Neuronal stem cell (in vitro differentiated cells): ENCODE measurements around the gene OR2D2.

Experiments
- DNase-seq: peaks from one replicate; pipeline ENCODE4 v3.0.0-alpha.2; 2013; ENCODE audit warnings: low spot score
- H2AFZ ChIP-seq: one replicate; pipeline ENCODE4 v1.6.1; 2013; ENCODE audit warnings: mild to moderate bottlenecking, low read length, inconsistent platforms
- H2AK5ac ChIP-seq: 2 replicates; pipeline ENCODE4 v1.6.1; 2013; ENCODE audit warnings: low read depth, mild to moderate bottlenecking, inconsistent platforms, low read length, moderate library complexity, mixed read lengths
- H2BK120ac ChIP-seq: 2 replicates; pipeline ENCODE4 v1.6.1; 2013; ENCODE audit warnings: low read depth, mild to moderate bottlenecking, inconsistent platforms, low read length, moderate library complexity, mixed read lengths
- H2BK12ac ChIP-seq: one replicate; pipeline ENCODE4 v1.6.1; 2013; ENCODE audit warnings: low read length, inconsistent platforms
- H2BK15ac ChIP-seq: 2 replicates; pipeline ENCODE4 v1.6.1; 2013; ENCODE audit warnings: mild to moderate bottlenecking, low read length, inconsistent platforms, mixed read lengths
- H2BK5ac ChIP-seq: one replicate; pipeline ENCODE4 v1.6.1; 2013; ENCODE audit warnings: inconsistent platforms, mild to moderate bottlenecking, low read length, moderate library complexity
- H3K14ac ChIP-seq: one replicate; pipeline ENCODE4 v1.6.1; 2013; ENCODE audit warnings: low read length, inconsistent platforms
- H3K18ac ChIP-seq: 2 replicates; pipeline ENCODE4 v1.6.1; 2013; ENCODE audit warnings: low read length, inconsistent platforms
- H3K23ac ChIP-seq: 2 replicates; pipeline ENCODE4 v1.6.1; 2013; ENCODE audit warnings: low read depth, mild to moderate bottlenecking, mixed read lengths, low read length, inconsistent platforms; ENCODE audit not compliant: poor library complexity
- H3K27ac ChIP-seq: replicated peaks from 3 replicates; pipeline ENCODE4 v1.5.1; 2013; ENCODE audit warnings: low read length, inconsistent platforms
- H3K27me3 ChIP-seq, 3 experiments: 2 replicates each; pipeline ENCODE4 v1.6.1; 2013; ENCODE audit warnings: low read length in 3 of 3, mild to moderate bottlenecking in 2 of 3, inconsistent platforms in 1 of 3, low read depth in 1 of 3, mixed read lengths in 1 of 3, moderate library complexity in 1 of 3; ENCODE audit not compliant: control insufficient read depth in 3 of 3, insufficient read depth in 3 of 3
- H3K36me3 ChIP-seq, 2 donors: replicated peaks in 1 of 2; 2 replicates each; pipeline ENCODE4 v1.6.1; 2013; ENCODE audit warnings: low read length in 2 of 2; ENCODE audit not compliant: control insufficient read depth in 2 of 2, insufficient read depth in 2 of 2
- H3K4ac ChIP-seq: 2 replicates; pipeline ENCODE4 v1.6.1; 2013; ENCODE audit warnings: inconsistent platforms, mild to moderate bottlenecking, low read length, moderate library complexity
- H3K4me1 ChIP-seq, 2 donors: 1 replicate in 1 of 2; 2 replicates in 1 of 2; pipeline ENCODE4 v1.6.1; 2013; ENCODE audit warnings: low read length in 2 of 2, low read depth in 1 of 2; ENCODE audit not compliant: control insufficient read depth in 2 of 2, insufficient read depth in 1 of 2
- H3K4me2 ChIP-seq: one replicate; pipeline ENCODE4 v1.6.1; 2013; ENCODE audit warnings: mild to moderate bottlenecking, low read length, inconsistent platforms; ENCODE audit not compliant: insufficient read depth, poor library complexity, severe bottlenecking
- H3K4me3 ChIP-seq, 2 donors: 2 replicates each; pipeline ENCODE4 v1.5.1; 2013; ENCODE audit warnings: low read length in 2 of 2, mild to moderate bottlenecking in 2 of 2, inconsistent platforms in 1 of 2, moderate library complexity in 1 of 2
- H3K79me1 ChIP-seq: one replicate; pipeline ENCODE4 v1.6.1; 2013; ENCODE audit warnings: low read depth, mild to moderate bottlenecking, inconsistent platforms, low read length, moderate library complexity
- H3K9ac ChIP-seq: one replicate; pipeline ENCODE4 v1.6.1; 2013; ENCODE audit warnings: mild to moderate bottlenecking, low read depth, low read length, inconsistent platforms; ENCODE audit not compliant: poor library complexity
- H3K9me3 ChIP-seq, 2 donors: replicated peaks in 1 of 2; 2 replicates each; pipeline versions ENCODE3 to v1.6.1; 2013; ENCODE audit warnings: low read length in 2 of 2, mild to moderate bottlenecking in 2 of 2, inconsistent platforms in 1 of 2, low read depth in 1 of 2, mixed read lengths in 1 of 2, moderate library complexity in 1 of 2; ENCODE audit not compliant: control insufficient read depth in 2 of 2, insufficient read depth in 1 of 2
- H4K8ac ChIP-seq: one replicate; pipeline ENCODE4 v1.6.1; 2013; ENCODE audit warnings: low read depth, mild to moderate bottlenecking, inconsistent platforms, low read length, moderate library complexity
- H4K91ac ChIP-seq: one replicate; pipeline ENCODE4 v1.6.1; 2013; ENCODE audit warnings: low read length, low read depth, mild to moderate bottlenecking, inconsistent platforms; ENCODE audit not compliant: poor library complexity
- whole genome bisulfite sequencing, 2 donors: extraction: QIAGEN DNeasy Blood & Tissue Kit; methylation state at CpG; one replicate each; pipeline ENCODE4 v1.1.7; 2013; ENCODE audit warnings: missing lambda C conversion rate in 2 of 2, mixed read lengths in 1 of 2; ENCODE audit not compliant: insufficient read length in 2 of 2, insufficient replicate concordance in 1 of 2; ENCODE audit errors: extremely low coverage in 2 of 2; 5-methylcytosine and 5-hydroxymethylcytosine counted together

Gene OR2D2

DNA sequence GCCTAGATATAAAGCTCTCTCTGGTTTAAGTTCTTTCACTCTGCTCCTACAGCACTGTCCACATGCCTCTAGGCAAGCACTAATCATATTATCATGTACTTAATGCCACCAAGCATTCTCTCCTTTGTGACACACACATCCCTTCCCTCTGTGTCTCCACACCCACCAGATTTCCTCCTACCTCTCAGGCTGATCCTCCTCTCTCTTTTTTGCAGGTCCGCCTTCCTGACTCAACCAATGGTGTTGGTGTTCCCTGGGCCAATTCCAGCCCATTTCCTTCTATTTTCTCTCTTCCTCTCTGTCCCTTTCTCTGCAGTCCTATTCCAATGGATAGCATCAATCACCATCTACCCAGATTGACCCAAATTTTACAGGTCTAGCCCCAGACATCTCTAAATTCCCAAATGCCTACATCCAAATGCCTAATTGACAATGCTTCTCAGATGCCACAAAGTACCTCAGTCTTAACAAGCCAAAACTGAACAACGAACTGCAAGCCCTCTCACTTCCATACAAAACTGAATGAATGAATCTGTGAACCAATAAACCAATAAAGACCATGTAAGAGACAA is 33.4 kb upstream of the OR2D2 start:
- peak overlapping the region; percentile 71 for H3K4me2 ChIP-seq
- no peak overlapping the region for H3K4ac ChIP-seq
- peaks cover 0 to 8% of the 10 kb centered on the region in 2 donors for H3K36me3 ChIP-seq
- no peak overlapping the region for H2BK12ac ChIP-seq
- H3K14ac ChIP-seq, result no peak overlapping the region
- DNase-seq, result no peak
- no peak overlapping the region for H4K91ac ChIP-seq
- peaks cover 2% of the 10 kb centered on the region for H3K79me1 ChIP-seq
- no CpG with 5 or more reads among the region's 2 CpGs for WGBS, 2 donors
- H3K23ac ChIP-seq, result no peak overlapping the region
- H3K27ac ChIP-seq, result peak overlapping the region; percentile 12
- no peaks in the 10 kb centered on the region for H3K27me3 ChIP-seq
- H2AK5ac ChIP-seq, result no peak overlapping the region
- no peak overlapping the region for H2BK120ac ChIP-seq
- no peak overlapping the region for H3K9ac ChIP-seq
- H3K18ac ChIP-seq, result no peak overlapping the region
- H4K8ac ChIP-seq, result no peak overlapping the region
- H2BK5ac ChIP-seq, result no peak overlapping the region
- H2AFZ ChIP-seq, result peak overlapping the region; percentile 96
- H3K4me1 ChIP-seq, result peaks cover 0 to 11% of the 10 kb centered on the region in 2 donors
- H3K4me3 ChIP-seq, result peak overlapping the region; percentile 87 to 90
- H2BK15ac ChIP-seq, result no peak overlapping the region
- no peaks in the 10 kb centered on the region for H3K9me3 ChIP-seq

DNA sequence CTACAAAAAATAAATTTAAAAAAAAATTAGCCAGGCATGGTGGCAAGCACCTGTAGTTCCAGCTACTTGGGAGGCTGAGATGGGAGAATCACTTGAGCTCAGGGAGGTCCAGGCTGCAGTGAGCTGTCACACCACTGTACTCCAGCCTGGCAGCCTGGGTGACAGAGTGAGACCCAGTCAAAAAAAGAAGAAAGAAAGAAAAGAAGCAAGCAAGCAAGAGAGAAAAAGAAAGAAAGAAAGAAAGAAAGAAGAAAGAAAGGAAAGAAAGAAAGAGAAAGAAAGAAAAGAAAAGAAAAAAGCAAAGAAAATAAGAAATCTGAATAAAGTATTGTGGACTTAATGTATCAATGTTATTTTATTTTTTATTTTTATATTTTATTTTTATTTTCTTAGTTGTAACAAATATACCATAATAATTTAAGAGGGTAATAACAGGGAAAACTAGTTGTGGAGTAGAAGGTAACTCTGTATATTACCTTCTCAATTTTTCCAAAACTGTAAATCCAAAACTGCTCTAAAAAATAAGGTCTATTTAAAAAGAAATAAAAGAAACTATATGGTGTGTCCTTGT is 32.8 kb upstream of the OR2D2 start:
- Histone ChIP-seq H3K27me3 (no peaks in the 10 kb centered on the region), H3K18ac (no peak overlapping the region), H3K9me3 (no peaks in the 10 kb centered on the region), H4K91ac (no peak overlapping the region), H3K14ac (no peak overlapping the region), H3K23ac (no peak overlapping the region), H2BK15ac (no peak overlapping the region), H3K27ac (no peak overlapping the region), H2BK12ac (no peak overlapping the region), H2BK5ac (no peak overlapping the region), H2BK120ac (no peak overlapping the region), H4K8ac (no peak overlapping the region), H3K4me3 (no peak overlapping the region), H3K79me1 (peaks cover 2% of the 10 kb centered on the region), H3K4me2 (no peak overlapping the region), H3K36me3 (peaks cover 0 to 4% of the 10 kb centered on the region in 2 donors), H3K4me1 (peaks cover 0 to 11% of the 10 kb centered on the region in 2 donors), H3K9ac (no peak overlapping the region), H3K4ac (no peak overlapping the region), H2AFZ (peak overlapping the region; percentile 96), H2AK5ac (no peak overlapping the region)
- no peak for DNase-seq

DNA sequence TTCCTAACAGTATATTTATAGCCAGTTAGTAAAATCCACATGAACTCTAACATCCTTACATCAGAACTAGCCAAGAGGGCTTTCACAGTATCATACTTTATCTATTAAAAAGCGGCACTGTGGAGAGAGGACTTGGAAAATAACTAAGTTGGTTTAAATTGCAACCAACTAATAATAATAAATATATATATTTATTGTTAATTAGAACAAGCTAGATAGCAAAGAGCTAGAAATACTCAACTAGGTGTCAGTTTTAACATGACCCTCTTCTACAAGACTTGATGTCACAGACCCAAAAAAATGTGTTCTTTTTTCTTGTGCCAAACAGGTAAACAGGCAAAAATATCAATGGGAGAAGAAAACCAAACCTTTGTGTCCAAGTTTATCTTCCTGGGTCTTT is 28.4 kb upstream of the OR2D2 start, which contains the start of gene OR2D3:
Gene OR2D3, plus strand, starts transcription at position 301 of the 400 bp plus-strand sequence. Its CDS starts 0 bp downstream, at position 301.
- Histone ChIP-seq H3K79me1 (no peaks in the 10 kb centered on the region), H3K27me3 (no peaks in the 10 kb centered on the region), H3K4me3 (no peak within 1 kb of the TSS), H3K27ac (no peak within 1 kb of the TSS), H2BK5ac (no peak within 1 kb of the TSS), H3K4me2 (no peak within 1 kb of the TSS), H3K18ac (no peak within 1 kb of the TSS), H2AK5ac (no peak within 1 kb of the TSS), H4K8ac (no peak within 1 kb of the TSS), H3K23ac (no peak within 1 kb of the TSS), H2BK15ac (no peak within 1 kb of the TSS), H4K91ac (no peak within 1 kb of the TSS), H3K14ac (no peak within 1 kb of the TSS), H3K36me3 (no peaks in the 10 kb centered on the region), H3K4ac (no peak within 1 kb of the TSS), H3K4me1 (peaks cover 0 to 2% of the 10 kb centered on the region in 2 donors), H3K9ac (no peak within 1 kb of the TSS), H3K9me3 (no peaks in the 10 kb centered on the region), H2BK120ac (no peak within 1 kb of the TSS), H2AFZ (no peak within 1 kb of the TSS), H2BK12ac (no peak within 1 kb of the TSS)
- no CpG with 5 or more reads among the region's 1 CpG for WGBS, 2 donors
- DNase-seq, result no peak

DNA sequence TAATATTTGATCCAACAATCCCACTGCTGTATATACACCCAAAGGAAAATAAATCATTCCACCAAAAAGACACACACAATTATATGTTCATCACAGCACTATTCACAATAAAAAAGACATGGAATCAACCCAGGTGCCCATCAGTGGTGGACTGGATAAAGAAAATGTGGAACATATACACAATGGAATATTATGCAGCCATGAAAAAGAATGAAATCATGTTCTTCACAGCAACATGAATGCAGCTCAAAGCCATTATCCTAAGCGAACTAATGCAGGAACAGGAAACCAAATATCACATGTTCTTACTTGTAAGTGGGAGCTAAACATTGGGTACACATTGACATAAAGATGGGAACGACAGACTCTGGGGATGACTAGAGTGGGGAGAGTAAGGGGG is 27.4 kb upstream of the OR2D2 start:
- Histone ChIP-seq H3K9ac (no peak overlapping the region), H3K4me3 (no peak overlapping the region), H2BK15ac (no peak overlapping the region), H2BK120ac (no peak overlapping the region), H3K9me3 (no peaks in the 10 kb centered on the region), H3K36me3 (no peaks in the 10 kb centered on the region), H3K23ac (no peak overlapping the region), H2AFZ (no peak overlapping the region), H3K14ac (no peak overlapping the region), H3K79me1 (no peaks in the 10 kb centered on the region), H3K4me1 (no peaks in the 10 kb centered on the region), H3K27me3 (no peaks in the 10 kb centered on the region), H4K91ac (no peak overlapping the region), H2AK5ac (no peak overlapping the region), H3K4me2 (no peak overlapping the region), H2BK5ac (no peak overlapping the region), H2BK12ac (no peak overlapping the region), H3K4ac (no peak overlapping the region), H4K8ac (no peak overlapping the region), H3K18ac (no peak overlapping the region), H3K27ac (no peak overlapping the region)
- no CpG with 5 or more reads among the region's 2 CpGs for WGBS, 2 donors
- DNase-seq, result no peak
